Measurements from ENCODE around the gene NPM1. TPM values are rescaled to one million over a fixed set of nuclear protein-coding genes. Genes with fewer than 3 reads are reported as not detected.

NPM1 gene
- total and polyA plus RNA-seq, 2 of the 13 experiments (the other 11 are each of a cell fraction or from before 2014, with no cell fraction given), result 2,047 to 3,353 TPM

GRCh38 chr5:171433352-171433698 is 45.7 kb downstream of the NPM1 start (continued):
- TF ChIP-seq THAP9 (CRISPR knock-in tag; IDR thresholded peaks at IDR 0.05; ENCODE audit: borderline replicate concordance) (no peak), MTA1 (CRISPR knock-in tag; IDR thresholded peaks at IDR 0.05; ENCODE audit: borderline replicate concordance) (no peak), ZNF121 (CRISPR knock-in tag; IDR thresholded peaks at IDR 0.05) (no peak), ZGPAT (CRISPR knock-in tag; IDR thresholded peaks at IDR 0.05) (no peak), GABPA (IDR thresholded peaks at IDR 0.05; ENCODE audit: low read depth, low read length) (peak; percentile 28; the same call in 1 of the 2 replicates), GABPA (CRISPR knock-in tag; IDR thresholded peaks at IDR 0.05; ENCODE audit: low read depth) (peak; percentile 62; the same call in 1 of the 2 replicates), ZNF30 (CRISPR knock-in tag; IDR thresholded peaks at IDR 0.05) (no peak), ZNF101 (CRISPR knock-in tag; IDR thresholded peaks at IDR 0.05; ENCODE audit: borderline replicate concordance, low read depth) (no peak), ATF4 (CRISPR knock-in tag; IDR thresholded peaks at IDR 0.05) (no peak), ZHX1 (CRISPR knock-in tag; IDR thresholded peaks at IDR 0.05; ENCODE audit: low read depth) (no peak), AHDC1 (CRISPR knock-in tag; IDR thresholded peaks at IDR 0.05; ENCODE audit: borderline replicate concordance) (no peak), ZNF720 (CRISPR knock-in tag; IDR thresholded peaks at IDR 0.05) (no peak), ZNF549 (CRISPR knock-in tag; IDR thresholded peaks at IDR 0.05) (no peak), U2AF1 (optimal IDR thresholded peaks at IDR 0.05; ENCODE audit: low read depth, low read length) (no peak), HOXA5 (CRISPR knock-in tag; IDR thresholded peaks at IDR 0.05) (no peak), GABPB1 (CRISPR knock-in tag; IDR thresholded peaks at IDR 0.05) (0 out of 2 replicates have a peak, but pooled peaks have one; percentile 25), ZNF761 (CRISPR knock-in tag; conservative IDR thresholded peaks at IDR 0.05) (no peak)

Measured in HepG2 (cell line).